Measurements from ENCODE around the gene C3orf70. TPM values are rescaled to one million over a fixed set of nuclear protein-coding genes. Genes with fewer than 3 reads are reported as not detected.
"Not testable (repeated sequence)": the region's sequence is repeated elsewhere in the genome, so short reads cannot be mapped to it uniquely, and the experiment has no call there.

Gene C3orf70
- total and polyA plus RNA-seq, 4 experiments from 2014 or later = not detected

DNA sequence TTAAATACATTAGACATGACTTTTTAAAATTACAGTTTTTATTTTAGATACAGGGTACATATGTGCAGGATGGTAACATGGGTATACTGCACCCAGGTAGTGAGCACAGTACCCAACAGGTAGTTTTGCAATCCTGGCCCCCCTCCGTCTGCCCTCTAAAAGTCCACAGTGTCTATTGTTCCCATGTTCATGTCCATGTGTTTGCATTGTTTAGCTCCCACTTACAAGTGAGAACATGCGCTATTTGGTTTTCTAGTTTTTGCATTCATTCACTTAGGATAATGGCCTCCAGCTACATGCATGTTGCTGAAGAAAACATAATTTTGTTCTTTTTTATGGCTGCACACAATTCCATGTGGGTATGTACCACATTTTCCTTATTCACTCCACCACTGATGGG is 23.8 kb downstream of the C3orf70 start:
- ChIA-PET POLR2A (ENCODE audit: partially characterized antibody) (no interaction called here), CTCF (ENCODE audit: partially characterized antibody) (no interaction called here)
- Mint-ChIP-seq H3K9me3 (peaks cover 0 to 1% (median 0%) of the 10 kb centered on the region in 8 donors), H3K4me1 (no peaks in the 10 kb centered on the region), H3K27ac (no peak overlapping the region), H3K36me3 (no peaks in the 10 kb centered on the region), H3K27me3 (peaks cover 10 to 14% of the 10 kb centered on the region in 2 donors), H3K4me3 (no peak overlapping the region)
- no peaks in the 10 kb centered on the region for H3K9me3 ChIP-seq (ENCODE audit: control insufficient read depth in 1 of 2, low read length in 2 of 2)
- no peak for DNase-seq
- H3K36me3 ChIP-seq (ENCODE audit: insufficient read depth, low read length) = no peaks in the 10 kb centered on the region
- no peak overlapping the region for H3K27ac ChIP-seq (ENCODE audit: low read depth, low read length)
- intact Hi-C loops (cut with micrococcal nuclease) = no loop called here
- H3K4me1 ChIP-seq (ENCODE audit: insufficient read depth, low read length) = no peaks in the 10 kb centered on the region
- H3K27me3 ChIP-seq (ENCODE audit: insufficient read depth, low read length) = no peaks in the 10 kb centered on the region
- no peak overlapping the region for H3K4me3 ChIP-seq (ENCODE audit: low read length in 2 of 2)

- CTCF ChIA-PET (ENCODE audit: partially characterized antibody) = no interaction called here
Measured at GRCh38 chr3:185126201-185126600, 26.7 kb downstream of the C3orf70 start.

GRCh38 chr3:185120126-185120525 is 32.7 kb downstream of the C3orf70 start:
- no peaks in the 10 kb centered on the region for H3K27me3 ChIP-seq (ENCODE audit: insufficient read depth, low read length)
- H3K9me3 ChIP-seq (ENCODE audit: control insufficient read depth in 1 of 2, low read length in 2 of 2) = no peaks in the 10 kb centered on the region
- Mint-ChIP-seq H3K36me3 (no peaks in the 10 kb centered on the region), H3K27me3 (peaks cover 12 to 18% of the 10 kb centered on the region in 2 donors), H3K4me1 (no peaks in the 10 kb centered on the region), H3K27ac (no peak overlapping the region), H3K4me3 (no peak overlapping the region), H3K9me3 (peaks cover 0 to 3% (median 0%) of the 10 kb centered on the region in 8 donors)
- DNase-seq = no peak
- no peaks in the 10 kb centered on the region for H3K4me1 ChIP-seq (ENCODE audit: insufficient read depth, low read length)
- ChIA-PET POLR2A (ENCODE audit: partially characterized antibody) (no interaction called here), CTCF (ENCODE audit: partially characterized antibody) (no interaction called here)
- H3K36me3 ChIP-seq (ENCODE audit: insufficient read depth, low read length) = no peaks in the 10 kb centered on the region
- H3K27ac ChIP-seq (ENCODE audit: low read depth, low read length) = no peak overlapping the region
- intact Hi-C loops (cut with micrococcal nuclease) = no loop called here
- H3K4me3 ChIP-seq (ENCODE audit: low read length in 2 of 2) = no peak overlapping the region

More at GRCh38 chr3:185126201-185126600, 26.7 kb downstream of the C3orf70 start:
- Mint-ChIP-seq H3K4me3 (no peak overlapping the region), H3K36me3 (no peaks in the 10 kb centered on the region), H3K4me1 (no peaks in the 10 kb centered on the region), H3K27me3 (peaks cover 8 to 11% of the 10 kb centered on the region in 2 donors), H3K9me3 (peaks cover 0 to 3% (median 0%) of the 10 kb centered on the region in 8 donors), H3K27ac (no peak overlapping the region)
- H3K36me3 ChIP-seq (ENCODE audit: insufficient read depth, low read length) = no peaks in the 10 kb centered on the region
- POLR2A ChIA-PET (ENCODE audit: partially characterized antibody) = no interaction called here
- H3K27ac ChIP-seq (ENCODE audit: low read depth, low read length) = no peak overlapping the region
- no peak overlapping the region for H3K4me3 ChIP-seq (ENCODE audit: low read length in 2 of 2)
- H3K9me3 ChIP-seq (ENCODE audit: control insufficient read depth in 1 of 2, low read length in 2 of 2) = no peaks in the 10 kb centered on the region
- intact Hi-C loops (cut with micrococcal nuclease) = no loop called here
- DNase-seq = no peak
- H3K4me1 ChIP-seq (ENCODE audit: insufficient read depth, low read length) = no peaks in the 10 kb centered on the region
- H3K27me3 ChIP-seq (ENCODE audit: insufficient read depth, low read length) = no peaks in the 10 kb centered on the region

DNA sequence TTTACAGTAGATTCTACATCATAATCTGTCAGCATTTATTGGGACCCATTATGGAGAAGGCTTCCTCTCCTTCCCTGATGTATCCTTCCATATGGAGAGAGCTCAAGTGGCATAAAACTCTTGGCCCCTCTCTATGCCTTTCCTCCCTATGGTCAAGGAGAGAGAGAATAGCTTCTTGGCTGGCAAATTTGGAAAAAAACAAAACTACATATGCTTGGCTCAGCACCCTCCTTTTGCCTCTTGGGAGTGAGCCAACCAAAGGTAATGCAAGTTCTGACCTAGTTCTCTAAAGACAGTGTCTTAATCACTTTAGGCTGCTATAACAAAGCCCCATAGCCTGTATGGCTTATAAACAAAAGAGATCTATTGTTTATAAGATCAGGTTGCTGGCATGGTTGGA is 37.5 kb downstream of the C3orf70 start:
- Mint-ChIP-seq H3K9me3 (peaks cover 0 to 8% (median 1%) of the 10 kb centered on the region in 8 donors), H3K27ac (no peak overlapping the region), H3K4me3 (no peak overlapping the region), H3K36me3 (no peaks in the 10 kb centered on the region), H3K27me3 (peaks cover 12 to 19% of the 10 kb centered on the region in 2 donors), H3K4me1 (no peaks in the 10 kb centered on the region)
- ChIA-PET CTCF (ENCODE audit: partially characterized antibody) (no interaction called here), POLR2A (ENCODE audit: partially characterized antibody) (no interaction called here)
- no peaks in the 10 kb centered on the region for H3K27me3 ChIP-seq (ENCODE audit: insufficient read depth, low read length)
- no peaks in the 10 kb centered on the region for H3K36me3 ChIP-seq (ENCODE audit: insufficient read depth, low read length)
- no peaks in the 10 kb centered on the region for H3K9me3 ChIP-seq (ENCODE audit: control insufficient read depth in 1 of 2, low read length in 2 of 2)
- H3K4me1 ChIP-seq (ENCODE audit: insufficient read depth, low read length) = no peaks in the 10 kb centered on the region
- intact Hi-C loops (cut with micrococcal nuclease) = no loop called here
- no peak overlapping the region for H3K27ac ChIP-seq (ENCODE audit: low read depth, low read length)
- H3K4me3 ChIP-seq (ENCODE audit: low read length in 2 of 2) = no peak overlapping the region
- no peak for DNase-seq

DNA sequence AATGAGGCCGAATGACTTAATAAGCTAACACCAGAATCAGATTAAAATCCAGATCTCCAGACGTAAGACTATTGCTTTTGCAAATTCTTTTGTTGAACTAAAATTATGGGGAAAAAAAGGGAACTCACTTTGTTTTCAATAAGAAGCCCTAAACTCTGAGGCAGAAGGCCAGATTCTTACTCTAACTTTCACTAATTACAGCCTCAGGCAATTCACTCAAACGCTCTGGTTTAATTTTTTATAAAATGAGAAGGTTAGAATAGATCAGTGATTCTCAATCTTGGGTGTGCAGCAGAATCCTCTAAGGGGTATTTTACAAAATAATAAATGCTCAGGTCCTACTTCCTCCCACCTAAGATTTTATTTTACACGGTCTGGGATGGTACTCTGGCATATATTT is 38.1 kb downstream of the C3orf70 start:
- POLR2A ChIA-PET (ENCODE audit: partially characterized antibody) = no interaction called here
- DNase-seq = no peak
- Mint-ChIP-seq H3K27ac (no peak overlapping the region), H3K9me3 (peaks cover 0 to 8% (median 2%) of the 10 kb centered on the region in 8 donors), H3K4me1 (no peaks in the 10 kb centered on the region), H3K27me3 (peaks cover 9 to 16% of the 10 kb centered on the region in 2 donors), H3K4me3 (no peak overlapping the region), H3K36me3 (no peaks in the 10 kb centered on the region)
- Histone ChIP-seq H3K27me3 (ENCODE audit: insufficient read depth, low read length) (no peaks in the 10 kb centered on the region), H3K9me3 (ENCODE audit: control insufficient read depth in 1 of 2, low read length in 2 of 2) (no peaks in the 10 kb centered on the region), H3K27ac (ENCODE audit: low read depth, low read length) (no peak overlapping the region), H3K36me3 (ENCODE audit: insufficient read depth, low read length) (no peaks in the 10 kb centered on the region), H3K4me3 (ENCODE audit: low read length in 2 of 2) (no peak overlapping the region), H3K4me1 (ENCODE audit: insufficient read depth, low read length) (no peaks in the 10 kb centered on the region)
- intact Hi-C loops (cut with micrococcal nuclease) = no loop called here
- CTCF ChIA-PET (ENCODE audit: partially characterized antibody) = no interaction called here

DNA sequence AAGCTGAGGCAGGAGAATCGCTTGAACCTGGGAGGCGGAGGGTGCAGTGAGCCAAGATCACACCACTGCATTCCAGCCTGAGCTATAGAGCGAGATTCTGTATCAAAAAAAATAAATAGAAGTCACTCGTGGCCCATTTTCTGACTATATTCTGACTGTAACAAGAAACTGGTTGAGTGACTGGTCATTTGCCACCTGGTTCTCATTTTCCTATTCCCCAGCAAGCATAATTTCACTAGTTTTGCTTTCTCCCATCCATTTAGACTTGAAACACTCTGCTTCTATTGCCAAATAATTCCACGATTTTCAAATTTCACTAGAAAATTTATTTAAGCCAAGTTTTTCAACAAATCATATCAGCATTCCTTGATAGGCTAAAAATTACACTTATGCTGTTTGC is 40.7 kb downstream of the C3orf70 start:
- H3K36me3 Mint-ChIP-seq = no peaks in the 10 kb centered on the region
- H3K4me1 Mint-ChIP-seq = no peaks in the 10 kb centered on the region
- no peaks in the 10 kb centered on the region for H3K4me1 ChIP-seq (ENCODE audit: insufficient read depth, low read length)
- no peak overlapping the region for H3K27ac Mint-ChIP-seq
- H3K4me3 ChIP-seq (ENCODE audit: low read length in 2 of 2) = no peak overlapping the region
- H3K27me3 Mint-ChIP-seq = peaks cover 6 to 14% of the 10 kb centered on the region in 2 donors
- H3K27me3 ChIP-seq (ENCODE audit: insufficient read depth, low read length) = no peaks in the 10 kb centered on the region
- intact Hi-C loops (cut with micrococcal nuclease) = no loop called here
- H3K9me3 ChIP-seq (ENCODE audit: control insufficient read depth in 1 of 2, low read length in 2 of 2) = no peaks in the 10 kb centered on the region
- H3K9me3 Mint-ChIP-seq = peaks cover 0 to 8% (median 2%) of the 10 kb centered on the region in 8 donors
- no peaks in the 10 kb centered on the region for H3K36me3 ChIP-seq (ENCODE audit: insufficient read depth, low read length)
- ChIA-PET CTCF (ENCODE audit: partially characterized antibody) (no interaction called here), POLR2A (ENCODE audit: partially characterized antibody) (no interaction called here)
- no peak overlapping the region for H3K27ac ChIP-seq (ENCODE audit: low read depth, low read length)
- H3K4me3 Mint-ChIP-seq = no peak overlapping the region
- DNase-seq = no peak

DNA sequence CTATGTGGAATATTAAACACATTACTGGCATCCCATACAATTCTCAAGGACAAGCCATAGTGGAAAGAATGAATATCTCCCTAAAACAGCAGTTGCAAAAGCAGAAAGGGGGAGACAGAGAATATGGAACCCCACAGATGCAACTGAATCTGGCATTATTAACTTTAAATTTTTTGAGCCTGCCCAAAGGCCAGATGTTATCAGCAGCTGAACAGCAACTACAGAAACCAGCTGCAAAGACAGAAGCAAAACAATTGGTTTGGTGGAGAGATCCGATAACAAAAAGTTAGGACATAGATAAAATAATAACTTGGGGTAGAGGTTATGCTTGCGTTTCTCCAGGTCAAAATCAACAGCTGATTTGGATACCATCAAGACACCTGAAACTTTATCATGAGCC is 43.8 kb downstream of the C3orf70 start:
- POLR2A ChIA-PET (ENCODE audit: partially characterized antibody); H3K27ac ChIP-seq (ENCODE audit: low read depth, low read length): not testable (repeated sequence)
- H3K9me3 Mint-ChIP-seq = peaks cover 2 to 23% (median 12%) of the 10 kb centered on the region in 8 donors

DNA sequence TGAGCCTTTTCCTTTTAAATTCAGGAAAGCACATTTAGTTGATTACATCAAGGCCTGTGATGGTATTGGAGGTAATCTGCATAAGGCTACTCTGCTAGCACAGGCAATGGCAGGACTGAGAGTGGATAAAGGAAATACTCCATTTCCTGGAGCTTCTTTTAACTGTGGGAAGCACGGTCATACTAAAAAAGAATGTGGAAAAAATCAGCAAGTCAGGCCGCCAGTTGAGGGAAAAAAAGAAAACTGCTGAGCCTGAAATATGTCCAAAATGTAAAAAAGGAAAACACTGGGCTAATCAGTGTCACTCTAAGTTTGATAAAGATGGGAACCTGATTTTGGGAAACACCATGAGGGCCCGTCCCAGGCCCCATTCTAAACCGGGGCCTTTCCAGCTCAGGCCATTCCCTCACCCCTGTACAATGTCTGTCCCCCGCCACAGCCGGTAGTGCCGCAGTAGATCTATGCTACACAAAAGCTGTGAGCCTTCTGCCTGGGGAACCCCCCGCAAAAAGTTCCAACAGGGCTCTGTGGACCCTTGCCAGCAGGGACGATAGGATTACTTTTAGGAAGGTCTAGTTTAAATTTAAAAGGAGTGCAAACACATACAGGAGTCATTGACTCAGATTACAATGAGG is 46.5 kb downstream of the C3orf70 start:
- DNase-seq; POLR2A ChIA-PET (ENCODE audit: partially characterized antibody); H3K36me3 Mint-ChIP-seq; H3K27me3 Mint-ChIP-seq; H3K27ac Mint-ChIP-seq; H3K9me3 ChIP-seq (ENCODE audit: control insufficient read depth in 1 of 2, low read length in 2 of 2); H3K4me3 ChIP-seq (ENCODE audit: low read length in 2 of 2); H3K27me3 ChIP-seq (ENCODE audit: insufficient read depth, low read length); intact Hi-C loops (cut with micrococcal nuclease); H3K4me1 ChIP-seq (ENCODE audit: insufficient read depth, low read length); H3K27ac ChIP-seq (ENCODE audit: low read depth, low read length); CTCF ChIA-PET (ENCODE audit: partially characterized antibody); H3K4me3 Mint-ChIP-seq; H3K4me1 Mint-ChIP-seq; H3K36me3 ChIP-seq (ENCODE audit: insufficient read depth, low read length): not testable (repeated sequence)
- H3K9me3 Mint-ChIP-seq = peaks cover 2 to 36% (median 20%) of the 10 kb centered on the region in 8 donors

More for the DNA sequence above, 43.8 kb downstream of the C3orf70 start:
- H3K9me3 ChIP-seq (ENCODE audit: control insufficient read depth in 1 of 2, low read length in 2 of 2); H3K4me1 Mint-ChIP-seq; H3K4me3 Mint-ChIP-seq; H3K36me3 ChIP-seq (ENCODE audit: insufficient read depth, low read length); H3K27me3 ChIP-seq (ENCODE audit: insufficient read depth, low read length); DNase-seq; H3K4me3 ChIP-seq (ENCODE audit: low read length in 2 of 2); H3K36me3 Mint-ChIP-seq; H3K27ac Mint-ChIP-seq; H3K4me1 ChIP-seq (ENCODE audit: insufficient read depth, low read length); CTCF ChIA-PET (ENCODE audit: partially characterized antibody); intact Hi-C loops (cut with micrococcal nuclease): not testable (repeated sequence)
- peaks cover 5 to 12% of the 10 kb centered on the region in 2 donors for H3K27me3 Mint-ChIP-seq

Data from CD4-positive, alpha-beta memory T cell (primary cell).